ENCODE measurements around the gene POLD3.
"Not testable (repeated sequence)": the region's sequence is repeated elsewhere in the genome, so short reads cannot be mapped to it uniquely, and the experiment has no call there.

Gene POLD3

GRCh38 chr11:74639533-74639932 lies 47.2 kb downstream of the POLD3 start:
- no peak for DNase-seq
- H3K4me3 Mint-ChIP-seq = no peak overlapping the region
- no peak overlapping the region for H3K27ac Mint-ChIP-seq
- H3K27me3 Mint-ChIP-seq = no peaks in the 10 kb centered on the region
- H3K4me1 Mint-ChIP-seq = peaks cover 15% of the 10 kb centered on the region
- no peak for ATAC-seq
- peaks cover 73% of the 10 kb centered on the region for H3K36me3 Mint-ChIP-seq (ENCODE audit: low read depth)
- no peaks in the 10 kb centered on the region for H3K9me3 Mint-ChIP-seq

GRCh38 chr11:74641289-74641688 lies 48.9 kb downstream of the POLD3 start:
- Mint-ChIP-seq H3K4me3 (no peak overlapping the region), H3K4me1 (peaks cover 8% of the 10 kb centered on the region), H3K36me3 (ENCODE audit: low read depth) (peaks cover 61% of the 10 kb centered on the region), H3K27ac (no peak overlapping the region), H3K27me3 (no peaks in the 10 kb centered on the region), H3K9me3 (no peaks in the 10 kb centered on the region)
- DNase-seq (no peak), ATAC-seq (no peak)

- no peaks in the 10 kb centered on the region for H3K9me3 Mint-ChIP-seq
- H3K4me3 Mint-ChIP-seq = no peak overlapping the region
- DNase-seq (no peak), ATAC-seq (no peak)
- peaks cover 2% of the 10 kb centered on the region for H3K4me1 Mint-ChIP-seq
- no peak overlapping the region for H3K27ac Mint-ChIP-seq
- peaks cover 59% of the 10 kb centered on the region for H3K36me3 Mint-ChIP-seq (ENCODE audit: low read depth)
- no peaks in the 10 kb centered on the region for H3K27me3 Mint-ChIP-seq
Measured at GRCh38 chr11:74641905-74642304, 49.5 kb downstream of the POLD3 start.

- no peak overlapping the region for H3K27ac Mint-ChIP-seq
- H3K4me3 Mint-ChIP-seq = no peak overlapping the region
- H3K9me3 Mint-ChIP-seq = no peaks in the 10 kb centered on the region
- H3K36me3 Mint-ChIP-seq (ENCODE audit: low read depth) = peaks cover 57% of the 10 kb centered on the region
- ATAC-seq (no peak), DNase-seq (no peak)
- no peaks in the 10 kb centered on the region for H3K4me1 Mint-ChIP-seq
- no peaks in the 10 kb centered on the region for H3K27me3 Mint-ChIP-seq
Measured at GRCh38 chr11:74642912-74643311, 50.5 kb downstream of the POLD3 start.

GRCh38 chr11:74644081-74644480 lies 51.7 kb downstream of the POLD3 start:
- Mint-ChIP-seq H3K4me1 (no peaks in the 10 kb centered on the region), H3K27me3 (no peaks in the 10 kb centered on the region), H3K36me3 (ENCODE audit: low read depth) (peaks cover 59% of the 10 kb centered on the region), H3K9me3 (no peaks in the 10 kb centered on the region), H3K4me3 (no peak overlapping the region), H3K27ac (no peak overlapping the region)
- no peak for DNase-seq
- no peak for ATAC-seq

GRCh38 chr11:74646215-74646614 lies 53.8 kb downstream of the POLD3 start:
- H3K36me3 Mint-ChIP-seq (ENCODE audit: low read depth) = peaks cover 58% of the 10 kb centered on the region
- H3K27me3 Mint-ChIP-seq = no peaks in the 10 kb centered on the region
- no peak for DNase-seq
- no peak overlapping the region for H3K4me3 Mint-ChIP-seq
- H3K9me3 Mint-ChIP-seq = no peaks in the 10 kb centered on the region
- ATAC-seq = no peak
- no peak overlapping the region for H3K27ac Mint-ChIP-seq
- H3K4me1 Mint-ChIP-seq = no peaks in the 10 kb centered on the region

- DNase-seq (no peak), ATAC-seq (no peak)
- Mint-ChIP-seq H3K27me3 (no peaks in the 10 kb centered on the region), H3K9me3 (no peaks in the 10 kb centered on the region), H3K27ac (no peak overlapping the region), H3K4me1 (no peaks in the 10 kb centered on the region), H3K36me3 (ENCODE audit: low read depth) (peaks cover 56% of the 10 kb centered on the region), H3K4me3 (no peak overlapping the region)
Measured at GRCh38 chr11:74646954-74647353, 54.6 kb downstream of the POLD3 start.

- Mint-ChIP-seq H3K27ac (no peak overlapping the region), H3K36me3 (ENCODE audit: low read depth) (peaks cover 56% of the 10 kb centered on the region), H3K9me3 (no peaks in the 10 kb centered on the region), H3K27me3 (no peaks in the 10 kb centered on the region), H3K4me1 (no peaks in the 10 kb centered on the region), H3K4me3 (no peak overlapping the region)
- ATAC-seq (no peak), DNase-seq (no peak)
Measured at GRCh38 chr11:74647404-74647803, 55.0 kb downstream of the POLD3 start.

GRCh38 chr11:74647831-74648230 lies 55.4 kb downstream of the POLD3 start:
- Mint-ChIP-seq H3K4me1 (no peaks in the 10 kb centered on the region), H3K4me3 (no peak overlapping the region), H3K27me3 (no peaks in the 10 kb centered on the region), H3K27ac (no peak overlapping the region), H3K9me3 (no peaks in the 10 kb centered on the region), H3K36me3 (ENCODE audit: low read depth) (peaks cover 58% of the 10 kb centered on the region)
- DNase-seq (no peak), ATAC-seq (no peak)

GRCh38 chr11:74648894-74649293 lies 56.5 kb downstream of the POLD3 start:
- H3K27ac Mint-ChIP-seq = no peak overlapping the region
- no peaks in the 10 kb centered on the region for H3K9me3 Mint-ChIP-seq
- H3K27me3 Mint-ChIP-seq = no peaks in the 10 kb centered on the region
- H3K36me3 Mint-ChIP-seq (ENCODE audit: low read depth) = peaks cover 60% of the 10 kb centered on the region
- DNase-seq (no peak), ATAC-seq (no peak)
- H3K4me1 Mint-ChIP-seq = no peaks in the 10 kb centered on the region
- no peak overlapping the region for H3K4me3 Mint-ChIP-seq

GRCh38 chr11:74650498-74650897 lies 58.1 kb downstream of the POLD3 start:
- no peak overlapping the region for H3K27ac Mint-ChIP-seq
- no peak for ATAC-seq
- H3K9me3 Mint-ChIP-seq = no peaks in the 10 kb centered on the region
- no peaks in the 10 kb centered on the region for H3K4me1 Mint-ChIP-seq
- no peak overlapping the region for H3K4me3 Mint-ChIP-seq
- H3K27me3 Mint-ChIP-seq = no peaks in the 10 kb centered on the region
- no peak for DNase-seq
- peaks cover 56% of the 10 kb centered on the region for H3K36me3 Mint-ChIP-seq (ENCODE audit: low read depth)

GRCh38 chr11:74654976-74655375 lies 62.6 kb downstream of the POLD3 start:
- Mint-ChIP-seq H3K9me3 (peaks cover 16% of the 10 kb centered on the region), H3K27ac (no peak overlapping the region), H3K27me3 (no peaks in the 10 kb centered on the region), H3K36me3 (ENCODE audit: low read depth) (peaks cover 64% of the 10 kb centered on the region), H3K4me1 (no peaks in the 10 kb centered on the region), H3K4me3 (no peak overlapping the region)
- DNase-seq = no peak
- ATAC-seq = no peak

- Mint-ChIP-seq H3K9me3 (peaks cover 25% of the 10 kb centered on the region), H3K36me3 (ENCODE audit: low read depth) (peaks cover 40% of the 10 kb centered on the region)
- H3K27me3 Mint-ChIP-seq, H3K27ac Mint-ChIP-seq, H3K4me1 Mint-ChIP-seq, H3K4me3 Mint-ChIP-seq, DNase-seq, ATAC-seq: not testable (repeated sequence)
Measured at GRCh38 chr11:74659124-74659523, 66.7 kb downstream of the POLD3 start.

GRCh38 chr11:74662487-74663103 lies 70.2 kb downstream of the POLD3 start:
- no peaks in the 10 kb centered on the region for H3K27me3 Mint-ChIP-seq
- no peak for DNase-seq
- H3K27ac Mint-ChIP-seq = no peak overlapping the region
- H3K4me3 Mint-ChIP-seq = no peak overlapping the region
- H3K36me3 Mint-ChIP-seq (ENCODE audit: low read depth) = peaks cover 31% of the 10 kb centered on the region
- H3K9me3 Mint-ChIP-seq = peaks cover 25% of the 10 kb centered on the region
- no peaks in the 10 kb centered on the region for H3K4me1 Mint-ChIP-seq
- ATAC-seq = no peak

- Mint-ChIP-seq H3K4me1 (no peaks in the 10 kb centered on the region), H3K36me3 (ENCODE audit: low read depth) (peaks cover 24% of the 10 kb centered on the region), H3K27me3 (no peaks in the 10 kb centered on the region), H3K4me3 (no peak overlapping the region), H3K27ac (no peak overlapping the region), H3K9me3 (peaks cover 19% of the 10 kb centered on the region)
- DNase-seq (no peak), ATAC-seq (no peak)
Measured at GRCh38 chr11:74663315-74663714, 70.9 kb downstream of the POLD3 start.

Data from activated naive CD8-positive, alpha-beta T cell treated with anti-CD3 and anti-CD28 coated beads, Interleukin-2, amount 50 U/mL, for 24 hours (primary cell).